Breast epithelium (tissue), 4 donors: Measurements from ENCODE around the gene FUT2. TPM values are rescaled to one million over a fixed set of nuclear protein-coding genes. Genes with fewer than 3 reads are reported as not detected.

Source experiments
- DNase-seq, 2 donors: peaks; one replicate each; pipeline ENCODE4 v3.0.0-alpha.2; 2019; ENCODE audit warnings: low spot score in 2 of 2
- H3K27ac ChIP-seq, 2 donors: fragments of 200-600 bp; sonication (generic) in 1 of 2; one replicate each; pipeline ENCODE4 v1.5.1; 2016 to 2019; ENCODE audit warnings: mild to moderate bottlenecking in 1 of 2
- H3K27me3 ChIP-seq, 2 donors: fragments of 200-600 bp; sonication (generic) in 1 of 2; one replicate each; pipeline versions ENCODE4 v1.5.1 to v1.6.0; 2017 to 2019; ENCODE audit warnings: control low read depth in 1 of 2, mild to moderate bottlenecking in 1 of 2
- H3K36me3 ChIP-seq: fragments of 200-600 bp; one replicate; pipeline ENCODE4 v1.5.1; 2019
- H3K4me1 ChIP-seq, 2 donors: fragments of 200-600 bp; sonication (generic); one replicate each; pipeline ENCODE4 v1.5.1; 2016 to 2019; ENCODE audit warnings: control low read depth in 1 of 2
- H3K4me3 ChIP-seq, 3 donors: fragments of 200-600 bp; sonication (generic); 1 replicate in 2 of 3; 2 replicates in 1 of 3; pipeline ENCODE4 v1.5.1; 2016 to 2019; ENCODE audit warnings: mild to moderate bottlenecking in 3 of 3, moderate library complexity in 2 of 3
- H3K9me3 ChIP-seq, 2 donors: fragments of 200-600 bp; sonication (generic) in 1 of 2; one replicate each; pipeline ENCODE4 v1.5.1; 2016 to 2019; ENCODE audit warnings: control low read depth in 1 of 2
- POLR2A ChIP-seq: fragments of 450-650 bp; IDR thresholded peaks from one replicate; pipeline ENCODE4 v1.6.1; 2016; ENCODE audit warnings: antibody characterized with exemption, mild to moderate bottlenecking, moderate library complexity
- POLR2AphosphoS5 ChIP-seq, 3 donors: sonication (generic); formaldehyde crosslinking; IDR thresholded peaks; one replicate each; pipeline ENCODE4 v1.6.1; 2017; ENCODE audit warnings: antibody characterized with exemption in 3 of 3
- intact Hi-C: fragments of 100-400 bp; cut with DNase I; formaldehyde crosslinking; loops from one replicate; pipeline ENCODE4 v1.15.1; 2023; ENCODE audit warnings: low total_unique reads
- total RNA-seq, 3 donors: library from RNA; depleted of rRNA; stranded (reverse); fragments of >200 nt; gene quantifications; one replicate each; pipeline ENCODE4 v1.1.0, GENCODE V29; 2016
- TF ChIP-seq, protein P1 (sequence below), 3 donors: fragments of 450-650 bp; IDR thresholded peaks; one replicate each; pipeline ENCODE4 v1.5.1; 2016 to 2017; ENCODE audit warnings: antibody characterized with exemption in 3 of 3, mild to moderate bottlenecking in 3 of 3, moderate library complexity in 3 of 3

The FUT2 gene
- total RNA-seq, 3 donors from 2014 or later: 2.6 to 5.9 TPM; not detected in 1

DNA sequence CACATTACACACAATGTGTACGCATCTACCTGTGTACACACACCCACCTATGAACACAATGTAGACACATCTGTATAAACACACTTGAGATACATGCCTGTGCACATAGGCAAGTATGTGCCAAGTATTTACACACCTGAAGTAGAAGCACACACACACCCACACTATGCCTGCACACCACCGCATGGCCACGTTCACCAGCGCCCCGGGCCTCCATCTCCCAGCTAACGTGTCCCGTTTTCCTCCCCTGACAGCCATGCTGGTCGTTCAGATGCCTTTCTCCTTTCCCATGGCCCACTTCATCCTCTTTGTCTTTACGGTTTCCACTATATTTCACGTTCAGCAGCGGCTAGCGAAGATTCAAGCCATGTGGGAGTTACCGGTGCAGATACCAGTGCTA lies 6.9 kb downstream of the FUT2 start:
- Histone ChIP-seq H3K36me3 (no peaks in the 10 kb centered on the region), H3K4me1 (no peaks in the 10 kb centered on the region), H3K4me3 (no peak overlapping the region), H3K9me3 (no peaks in the 10 kb centered on the region), H3K27me3 (no peaks in the 10 kb centered on the region), H3K27ac (no peak overlapping the region)
- no peak for DNase-seq
- intact Hi-C loops: no loop called here
- TF ChIP-seq, protein P1, sequence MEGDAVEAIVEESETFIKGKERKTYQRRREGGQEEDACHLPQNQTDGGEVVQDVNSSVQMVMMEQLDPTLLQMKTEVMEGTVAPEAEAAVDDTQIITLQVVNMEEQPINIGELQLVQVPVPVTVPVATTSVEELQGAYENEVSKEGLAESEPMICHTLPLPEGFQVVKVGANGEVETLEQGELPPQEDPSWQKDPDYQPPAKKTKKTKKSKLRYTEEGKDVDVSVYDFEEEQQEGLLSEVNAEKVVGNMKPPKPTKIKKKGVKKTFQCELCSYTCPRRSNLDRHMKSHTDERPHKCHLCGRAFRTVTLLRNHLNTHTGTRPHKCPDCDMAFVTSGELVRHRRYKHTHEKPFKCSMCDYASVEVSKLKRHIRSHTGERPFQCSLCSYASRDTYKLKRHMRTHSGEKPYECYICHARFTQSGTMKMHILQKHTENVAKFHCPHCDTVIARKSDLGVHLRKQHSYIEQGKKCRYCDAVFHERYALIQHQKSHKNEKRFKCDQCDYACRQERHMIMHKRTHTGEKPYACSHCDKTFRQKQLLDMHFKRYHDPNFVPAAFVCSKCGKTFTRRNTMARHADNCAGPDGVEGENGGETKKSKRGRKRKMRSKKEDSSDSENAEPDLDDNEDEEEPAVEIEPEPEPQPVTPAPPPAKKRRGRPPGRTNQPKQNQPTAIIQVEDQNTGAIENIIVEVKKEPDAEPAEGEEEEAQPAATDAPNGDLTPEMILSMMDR (IDR thresholded peaks at IDR 0.05): no peak
- TF ChIP-seq POLR2AphosphoS5 (IDR thresholded peaks at IDR 0.05) (no peak), POLR2A (no peak)

DNA sequence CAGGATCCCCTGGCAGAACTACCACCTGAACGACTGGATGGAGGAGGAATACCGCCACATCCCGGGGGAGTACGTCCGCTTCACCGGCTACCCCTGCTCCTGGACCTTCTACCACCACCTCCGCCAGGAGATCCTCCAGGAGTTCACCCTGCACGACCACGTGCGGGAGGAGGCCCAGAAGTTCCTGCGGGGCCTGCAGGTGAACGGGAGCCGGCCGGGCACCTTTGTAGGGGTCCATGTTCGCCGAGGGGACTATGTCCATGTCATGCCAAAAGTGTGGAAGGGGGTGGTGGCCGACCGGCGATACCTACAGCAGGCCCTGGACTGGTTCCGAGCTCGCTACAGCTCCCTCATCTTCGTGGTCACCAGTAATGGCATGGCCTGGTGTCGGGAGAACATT lies 7.5 kb downstream of the FUT2 start:
- TF ChIP-seq, protein P1 (IDR thresholded peaks at IDR 0.05): no peak
- TF ChIP-seq POLR2AphosphoS5 (IDR thresholded peaks at IDR 0.05) (no peak), POLR2A (no peak)
- H3K27ac ChIP-seq: no peak overlapping the region
- H3K27me3 ChIP-seq: no peaks in the 10 kb centered on the region
- no peaks in the 10 kb centered on the region for H3K36me3 ChIP-seq
- no peak overlapping the region for H3K4me3 ChIP-seq
- DNase-seq: no peak
- H3K4me1 ChIP-seq: no peaks in the 10 kb centered on the region
- intact Hi-C loops: no loop called here
- no peaks in the 10 kb centered on the region for H3K9me3 ChIP-seq

- TF ChIP-seq POLR2A (no peak), POLR2AphosphoS5 (IDR thresholded peaks at IDR 0.05) (no peak)
- TF ChIP-seq, protein P1 (IDR thresholded peaks at IDR 0.05): no peak
- intact Hi-C loops: no loop called here
- Histone ChIP-seq H3K27ac (no peak overlapping the region), H3K36me3 (no peaks in the 10 kb centered on the region), H3K27me3 (no peaks in the 10 kb centered on the region), H3K4me3 (no peak overlapping the region), H3K4me1 (no peaks in the 10 kb centered on the region), H3K9me3 (no peaks in the 10 kb centered on the region)
- no peak for DNase-seq
Measured at GRCh38 chr19:48705431-48705830, 9.7 kb downstream of the FUT2 start.

- TF ChIP-seq, protein P1 (IDR thresholded peaks at IDR 0.05): no peak
- Histone ChIP-seq H3K4me3 (no peak overlapping the region), H3K36me3 (no peaks in the 10 kb centered on the region), H3K9me3 (peaks cover 0 to 2% of the 10 kb centered on the region in 2 donors), H3K4me1 (peaks cover 0 to 6% of the 10 kb centered on the region in 2 donors), H3K27ac (no peak overlapping the region), H3K27me3 (no peaks in the 10 kb centered on the region)
- intact Hi-C loops: no loop called here
- no peak for DNase-seq
Measured at GRCh38 chr19:48708471-48708870, 12.7 kb downstream of the FUT2 start.

DNA sequence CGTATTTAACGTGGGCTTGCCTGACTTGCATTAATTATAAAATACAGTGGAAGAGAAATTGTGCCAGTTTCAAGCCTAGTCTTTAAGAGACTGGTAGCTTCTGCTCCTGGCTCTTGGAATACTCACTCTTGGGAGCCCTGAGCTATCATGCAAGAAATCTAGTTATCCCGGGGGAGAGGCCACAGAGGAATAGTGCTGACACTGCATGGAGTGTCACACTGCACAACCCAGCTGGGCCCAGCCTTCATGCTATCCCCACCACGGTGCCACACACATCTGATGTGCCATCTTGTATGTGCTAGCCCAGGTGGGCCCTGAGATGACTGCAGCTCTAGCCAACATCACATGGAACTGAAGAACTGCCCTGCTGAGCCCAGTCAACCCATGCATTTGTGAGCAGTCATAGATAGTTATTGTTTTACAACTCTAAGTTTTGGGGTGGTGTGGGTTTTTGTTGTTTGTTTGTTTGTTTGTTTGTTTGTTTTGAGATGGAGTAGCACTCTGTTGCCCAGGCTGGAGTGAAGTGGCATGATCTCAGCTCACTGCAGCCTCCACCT lies 15.4 kb downstream of the FUT2 start:
- intact Hi-C loops: no loop called here

More for the DNA sequence above, 15.4 kb downstream of the FUT2 start:
- Histone ChIP-seq H3K36me3 (no peaks in the 10 kb centered on the region), H3K9me3 (peaks cover 0 to 2% of the 10 kb centered on the region in 2 donors), H3K27ac (no peak overlapping the region), H3K4me1 (peaks cover 5 to 6% of the 10 kb centered on the region in 2 donors), H3K4me3 (no peak overlapping the region), H3K27me3 (no peaks in the 10 kb centered on the region)
- TF ChIP-seq, protein P1 (IDR thresholded peaks at IDR 0.05): no peak
- TF ChIP-seq POLR2A: no peak
- no peak for TF ChIP-seq POLR2AphosphoS5 (IDR thresholded peaks at IDR 0.05)
- no peak for DNase-seq
